ENCODE results near the gene TMEM72. TPM values are rescaled to one million over a fixed set of nuclear protein-coding genes. Genes with fewer than 3 reads are reported as not detected.

TMEM72 gene
- total RNA-seq, 3 donors from 2014 or later (not counting 1 experiment from before 2014, with no cell fraction given), result not detected

DNA sequence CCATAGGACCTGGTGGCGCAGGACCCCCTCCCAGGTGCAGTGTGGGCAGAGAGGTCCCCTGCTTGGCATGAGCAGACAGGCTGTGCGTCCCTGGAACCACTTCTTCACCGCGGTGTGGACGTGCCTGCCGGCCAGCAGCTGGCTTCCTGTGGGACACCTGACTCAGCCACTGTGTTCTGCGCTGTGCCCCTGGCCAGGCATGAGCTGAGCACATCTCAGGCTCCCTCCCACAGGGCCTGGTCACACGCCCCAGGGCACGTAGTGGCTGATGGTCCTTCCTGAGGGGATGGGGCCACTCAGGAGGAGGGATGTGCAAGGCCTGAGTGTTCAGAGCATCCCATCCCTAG is 71.0 kb downstream of the TMEM72 start:
- H3K36me3 ChIP-seq (ENCODE audit: control insufficient read depth, insufficient read depth, low read length), result peaks cover 11% of the 10 kb centered on the region
- H3K4me3 ChIP-seq (ENCODE audit: low read length), result no peak overlapping the region
- ATAC-seq (no peak), DNase-seq (no peak)
- 70% methylated on average over 9 of the region's 9 CpGs for WGBS (ENCODE audit: insufficient coverage)
- no peak overlapping the region for H3K27ac ChIP-seq (ENCODE audit: low read length)
- TF ChIP-seq, protein P1, sequence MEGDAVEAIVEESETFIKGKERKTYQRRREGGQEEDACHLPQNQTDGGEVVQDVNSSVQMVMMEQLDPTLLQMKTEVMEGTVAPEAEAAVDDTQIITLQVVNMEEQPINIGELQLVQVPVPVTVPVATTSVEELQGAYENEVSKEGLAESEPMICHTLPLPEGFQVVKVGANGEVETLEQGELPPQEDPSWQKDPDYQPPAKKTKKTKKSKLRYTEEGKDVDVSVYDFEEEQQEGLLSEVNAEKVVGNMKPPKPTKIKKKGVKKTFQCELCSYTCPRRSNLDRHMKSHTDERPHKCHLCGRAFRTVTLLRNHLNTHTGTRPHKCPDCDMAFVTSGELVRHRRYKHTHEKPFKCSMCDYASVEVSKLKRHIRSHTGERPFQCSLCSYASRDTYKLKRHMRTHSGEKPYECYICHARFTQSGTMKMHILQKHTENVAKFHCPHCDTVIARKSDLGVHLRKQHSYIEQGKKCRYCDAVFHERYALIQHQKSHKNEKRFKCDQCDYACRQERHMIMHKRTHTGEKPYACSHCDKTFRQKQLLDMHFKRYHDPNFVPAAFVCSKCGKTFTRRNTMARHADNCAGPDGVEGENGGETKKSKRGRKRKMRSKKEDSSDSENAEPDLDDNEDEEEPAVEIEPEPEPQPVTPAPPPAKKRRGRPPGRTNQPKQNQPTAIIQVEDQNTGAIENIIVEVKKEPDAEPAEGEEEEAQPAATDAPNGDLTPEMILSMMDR (IDR thresholded peaks at IDR 0.05), result no peak
- intact Hi-C loops (cut with micrococcal nuclease), result no loop called here
- H3K4me1 ChIP-seq (ENCODE audit: control insufficient read depth, insufficient read depth, low read length), result no peaks in the 10 kb centered on the region
- peaks cover 6 to 8% of the 10 kb centered on the region in 2 donors for H3K4me1 Mint-ChIP-seq
- no peaks in the 10 kb centered on the region for H3K27me3 Mint-ChIP-seq (ENCODE audit: low read depth in 2 of 2)
- H3K27ac Mint-ChIP-seq, result no peak overlapping the region
- no peaks in the 10 kb centered on the region for H3K36me3 Mint-ChIP-seq
- H3K4me3 Mint-ChIP-seq, result no peak overlapping the region
- no peaks in the 10 kb centered on the region for H3K9me3 Mint-ChIP-seq
- H3K27me3 ChIP-seq (ENCODE audit: control insufficient read depth, insufficient read depth, low read length), result no peaks in the 10 kb centered on the region
- H3K9me3 ChIP-seq (ENCODE audit: control insufficient read depth, insufficient read depth, low read length), result no peaks in the 10 kb centered on the region

DNA sequence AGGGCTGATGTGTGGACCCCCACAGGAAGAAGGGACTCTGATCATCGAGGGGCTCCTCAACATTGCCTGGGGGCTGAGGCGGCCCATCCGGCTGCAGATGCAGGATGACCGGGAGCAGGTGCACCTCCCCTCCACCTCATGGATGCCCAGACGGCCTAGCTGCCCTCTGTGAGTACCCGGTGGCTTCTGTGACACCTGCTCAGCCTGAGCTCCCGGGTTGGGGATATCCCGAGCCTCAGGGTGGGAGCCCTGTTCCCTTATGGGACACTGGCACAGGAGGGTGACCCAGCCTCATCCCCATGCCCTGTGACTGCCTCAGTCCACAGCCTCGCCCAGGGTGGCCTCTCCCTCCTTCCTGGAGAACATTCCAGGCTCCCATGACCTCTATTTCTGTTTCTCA is 71.4 kb downstream of the TMEM72 start:
- Histone ChIP-seq H3K27ac (ENCODE audit: low read length) (no peak overlapping the region), H3K4me3 (ENCODE audit: low read length) (no peak overlapping the region), H3K27me3 (ENCODE audit: control insufficient read depth, insufficient read depth, low read length) (no peaks in the 10 kb centered on the region), H3K4me1 (ENCODE audit: control insufficient read depth, insufficient read depth, low read length) (no peaks in the 10 kb centered on the region), H3K9me3 (ENCODE audit: control insufficient read depth, insufficient read depth, low read length) (no peaks in the 10 kb centered on the region), H3K36me3 (ENCODE audit: control insufficient read depth, insufficient read depth, low read length) (peaks cover 11% of the 10 kb centered on the region)
- ATAC-seq (no peak), DNase-seq (no peak)
- Mint-ChIP-seq H3K27ac (no peak overlapping the region), H3K4me1 (peaks cover 6 to 8% of the 10 kb centered on the region in 2 donors), H3K9me3 (no peaks in the 10 kb centered on the region), H3K4me3 (no peak overlapping the region), H3K36me3 (no peaks in the 10 kb centered on the region), H3K27me3 (ENCODE audit: low read depth in 2 of 2) (no peaks in the 10 kb centered on the region)
- WGBS (ENCODE audit: insufficient coverage), result 90% methylated on average over 9 of the region's 9 CpGs
- TF ChIP-seq, protein P1 (IDR thresholded peaks at IDR 0.05), result no peak
- intact Hi-C loops (cut with micrococcal nuclease), result no loop called here

DNA sequence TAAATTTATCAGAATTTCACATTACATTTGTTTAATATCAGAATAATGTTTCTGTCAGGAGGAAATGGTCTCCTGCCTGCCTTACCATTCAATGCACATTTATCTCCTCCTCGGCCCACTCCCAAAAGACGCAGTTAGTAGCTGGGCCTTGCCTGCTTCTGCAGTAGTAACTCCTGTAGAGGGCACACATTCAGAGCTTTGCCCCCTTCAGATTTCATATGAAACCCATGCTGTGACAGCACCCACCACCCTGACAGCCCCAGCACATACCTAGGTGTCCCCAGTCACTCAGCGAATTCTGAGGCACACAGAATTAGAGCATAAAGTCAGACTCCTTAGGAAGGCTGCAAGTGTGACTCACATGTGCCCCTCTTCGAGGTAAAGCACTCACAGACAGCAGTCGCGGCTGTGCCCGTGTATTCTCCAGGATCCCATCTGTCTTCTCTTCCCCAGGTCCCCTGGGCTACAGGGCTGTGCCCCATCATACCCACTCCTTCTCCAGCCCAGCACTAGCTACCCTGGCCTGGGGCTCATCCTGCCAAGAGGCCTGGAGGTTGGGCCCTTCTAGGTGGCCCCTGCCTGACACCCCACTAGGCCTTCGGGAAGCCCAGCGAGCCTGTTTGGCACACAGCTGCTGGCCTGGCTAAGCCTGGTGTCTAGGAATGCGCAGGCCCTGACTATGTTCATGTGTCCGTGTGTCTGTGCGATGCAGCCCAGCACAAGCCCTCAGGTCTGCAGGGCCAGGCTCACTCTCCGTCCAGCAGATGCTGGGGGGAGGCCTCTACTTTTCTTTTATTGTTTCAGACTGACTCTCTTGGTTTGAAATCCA is 72.1 kb downstream of the TMEM72 start:
- 94% methylated on average over 13 of the region's 13 CpGs for WGBS (ENCODE audit: insufficient coverage)
- Mint-ChIP-seq H3K36me3 (no peaks in the 10 kb centered on the region), H3K4me1 (peaks cover 6 to 8% of the 10 kb centered on the region in 2 donors), H3K4me3 (no peak overlapping the region), H3K9me3 (no peaks in the 10 kb centered on the region), H3K27ac (no peak overlapping the region), H3K27me3 (ENCODE audit: low read depth in 2 of 2) (no peaks in the 10 kb centered on the region)
- Histone ChIP-seq H3K36me3 (ENCODE audit: control insufficient read depth, insufficient read depth, low read length) (peaks cover 11% of the 10 kb centered on the region), H3K4me3 (ENCODE audit: low read length) (no peak overlapping the region), H3K27ac (ENCODE audit: low read length) (no peak overlapping the region), H3K27me3 (ENCODE audit: control insufficient read depth, insufficient read depth, low read length) (no peaks in the 10 kb centered on the region), H3K4me1 (ENCODE audit: control insufficient read depth, insufficient read depth, low read length) (no peaks in the 10 kb centered on the region), H3K9me3 (ENCODE audit: control insufficient read depth, insufficient read depth, low read length) (no peaks in the 10 kb centered on the region)
- TF ChIP-seq, protein P1 (IDR thresholded peaks at IDR 0.05), result no peak
- DNase-seq (no peak), ATAC-seq (no peak)
- intact Hi-C loops (cut with micrococcal nuclease), result no loop called here

DNA sequence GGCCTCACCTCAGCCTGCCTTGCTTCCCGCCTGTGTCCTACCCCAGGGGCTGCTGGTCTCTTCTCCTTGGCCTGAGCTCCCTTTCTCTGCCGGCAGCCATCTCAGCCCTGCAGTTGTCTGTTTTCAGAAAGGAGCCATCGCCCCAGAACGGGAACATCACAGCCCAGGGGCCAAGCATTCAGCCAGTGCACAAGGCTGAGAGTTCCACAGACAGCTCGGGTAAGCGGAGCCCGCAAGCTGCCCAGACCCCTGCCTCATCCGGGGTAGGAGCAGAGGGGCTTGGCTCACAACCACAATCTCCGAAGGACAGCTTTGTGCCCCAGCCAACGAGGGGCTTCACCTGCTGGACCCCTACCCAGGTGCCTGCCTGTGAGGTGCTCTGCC is 72.8 kb downstream of the TMEM72 start:
- Histone ChIP-seq H3K4me3 (ENCODE audit: low read length) (no peak overlapping the region), H3K27me3 (ENCODE audit: control insufficient read depth, insufficient read depth, low read length) (no peaks in the 10 kb centered on the region), H3K27ac (ENCODE audit: low read length) (no peak overlapping the region), H3K4me1 (ENCODE audit: control insufficient read depth, insufficient read depth, low read length) (no peaks in the 10 kb centered on the region), H3K9me3 (ENCODE audit: control insufficient read depth, insufficient read depth, low read length) (no peaks in the 10 kb centered on the region), H3K36me3 (ENCODE audit: control insufficient read depth, insufficient read depth, low read length) (peaks cover 11% of the 10 kb centered on the region)
- H3K27ac Mint-ChIP-seq, result no peak overlapping the region
- TF ChIP-seq, protein P1 (IDR thresholded peaks at IDR 0.05), result no peak
- H3K27me3 Mint-ChIP-seq (ENCODE audit: low read depth in 2 of 2), result no peaks in the 10 kb centered on the region
- H3K36me3 Mint-ChIP-seq, result peaks cover 6% of the 10 kb centered on the region
- WGBS (ENCODE audit: insufficient coverage), result 95% methylated on average over 10 of the region's 10 CpGs
- intact Hi-C loops (cut with micrococcal nuclease), result no loop called here
- H3K4me1 Mint-ChIP-seq, result peaks cover 6 to 12% of the 10 kb centered on the region in 2 donors
- ATAC-seq, result no peak
- no peaks in the 10 kb centered on the region for H3K9me3 Mint-ChIP-seq
- no peak overlapping the region for H3K4me3 Mint-ChIP-seq
- no peak for DNase-seq
